HEK293T (cell line): ENCODE data around the gene CDRT4.

Experiments used
- ARNT ChIP-seq: fragments of 450-650 bp; IDR thresholded peaks from 2 replicates; pipeline ENCODE4 v1.6.1; 2017; ENCODE audit warnings: mild to moderate bottlenecking
- BHLHE40 ChIP-seq: fragments of 450-650 bp; IDR thresholded peaks from 2 replicates; pipeline ENCODE4 v1.6.1; 2016; ENCODE audit warnings: mild to moderate bottlenecking, moderate library complexity, borderline replicate concordance
- ELF4 ChIP-seq: fragments of 450-650 bp; IDR thresholded peaks from 2 replicates; pipeline ENCODE4 v1.6.1; 2017; ENCODE audit warnings: antibody characterized with exemption
- FOXA1 ChIP-seq: fragments of 450-650 bp; IDR thresholded peaks from 2 replicates; pipeline ENCODE4 v1.6.1; 2016; ENCODE audit warnings: mild to moderate bottlenecking
- FOXK2 ChIP-seq: fragments of 450-650 bp; IDR thresholded peaks from 2 replicates; pipeline ENCODE4 v1.6.1; 2016; ENCODE audit warnings: mild to moderate bottlenecking
- FOXM1 ChIP-seq: fragments of 450-650 bp; IDR thresholded peaks from 2 replicates; pipeline ENCODE4 v1.6.1; 2017; ENCODE audit warnings: mild to moderate bottlenecking, borderline replicate concordance
- HDGF ChIP-seq: fragments of 450-650 bp; IDR thresholded peaks from 2 replicates; pipeline ENCODE4 v1.6.1; 2017; ENCODE audit warnings: antibody characterized with exemption, borderline replicate concordance
- L3MBTL2 ChIP-seq: fragments of 450-650 bp; conservative IDR thresholded peaks from 2 replicates; pipeline ENCODE4 v1.6.1; 2016; ENCODE audit warnings: mild to moderate bottlenecking
- LEF1 ChIP-seq: fragments of 450-650 bp; IDR thresholded peaks from 2 replicates; pipeline ENCODE4 v1.6.1; 2017; ENCODE audit warnings: mild to moderate bottlenecking, borderline replicate concordance
- SP1 ChIP-seq: fragments of 450-650 bp; IDR thresholded peaks from 2 replicates; pipeline ENCODE4 v1.6.1; 2017
- SUZ12 ChIP-seq: fragments of 450-650 bp; IDR thresholded peaks from 2 replicates; pipeline ENCODE4 v1.6.1; 2016; ENCODE audit warnings: mild to moderate bottlenecking
- TARDBP ChIP-seq: fragments of 450-650 bp; IDR thresholded peaks from 2 replicates; pipeline ENCODE4 v1.6.1; 2016
- ZNF384 ChIP-seq: fragments of 450-650 bp; IDR thresholded peaks from 2 replicates; pipeline ENCODE4 v1.6.1; 2016
- TF ChIP-seq, protein P1 (sequence below): fragments of 450-650 bp; IDR thresholded peaks from 2 replicates; pipeline ENCODE4 v1.6.1; 2016

DNA sequence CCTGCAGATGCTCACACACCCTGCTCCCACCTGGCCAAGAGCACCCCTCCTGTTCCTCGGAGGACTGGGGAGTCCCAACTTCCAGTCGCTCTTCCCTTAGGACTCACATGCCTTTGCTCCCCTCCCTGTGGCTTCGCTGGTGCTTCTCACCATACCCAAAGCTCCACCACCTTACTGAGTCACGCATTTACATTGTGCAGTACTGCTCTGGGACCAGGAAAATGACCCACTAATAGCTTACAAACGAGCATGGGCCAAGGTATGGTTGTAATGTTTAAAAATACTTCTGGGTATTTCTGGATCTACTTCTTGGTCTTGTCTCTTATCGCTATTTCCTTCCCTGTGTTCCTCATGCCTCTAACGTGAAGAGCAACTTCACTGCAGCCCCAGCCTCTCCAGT, 41.0 kb upstream of the CDRT4 start:
- TF ChIP-seq SP1 = no peak
- TF ChIP-seq FOXM1 = no peak
- no peak for TF ChIP-seq L3MBTL2
- no peak for TF ChIP-seq TARDBP
- TF ChIP-seq FOXK2 = no peak
- TF ChIP-seq ARNT = no peak
- TF ChIP-seq, protein P1, sequence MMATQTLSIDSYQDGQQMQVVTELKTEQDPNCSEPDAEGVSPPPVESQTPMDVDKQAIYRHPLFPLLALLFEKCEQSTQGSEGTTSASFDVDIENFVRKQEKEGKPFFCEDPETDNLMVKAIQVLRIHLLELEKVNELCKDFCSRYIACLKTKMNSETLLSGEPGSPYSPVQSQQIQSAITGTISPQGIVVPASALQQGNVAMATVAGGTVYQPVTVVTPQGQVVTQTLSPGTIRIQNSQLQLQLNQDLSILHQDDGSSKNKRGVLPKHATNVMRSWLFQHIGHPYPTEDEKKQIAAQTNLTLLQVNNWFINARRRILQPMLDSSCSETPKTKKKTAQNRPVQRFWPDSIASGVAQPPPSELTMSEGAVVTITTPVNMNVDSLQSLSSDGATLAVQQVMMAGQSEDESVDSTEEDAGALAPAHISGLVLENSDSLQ = no peak
- no peak for TF ChIP-seq ELF4
- no peak for TF ChIP-seq FOXA1
- no peak for TF ChIP-seq SUZ12
- no peak for TF ChIP-seq BHLHE40
- TF ChIP-seq HDGF = no peak
- no peak for TF ChIP-seq LEF1
- TF ChIP-seq ZNF384 = no peak
